Measurements from ENCODE around the gene ANKRD28.

Gene ANKRD28

DNA sequence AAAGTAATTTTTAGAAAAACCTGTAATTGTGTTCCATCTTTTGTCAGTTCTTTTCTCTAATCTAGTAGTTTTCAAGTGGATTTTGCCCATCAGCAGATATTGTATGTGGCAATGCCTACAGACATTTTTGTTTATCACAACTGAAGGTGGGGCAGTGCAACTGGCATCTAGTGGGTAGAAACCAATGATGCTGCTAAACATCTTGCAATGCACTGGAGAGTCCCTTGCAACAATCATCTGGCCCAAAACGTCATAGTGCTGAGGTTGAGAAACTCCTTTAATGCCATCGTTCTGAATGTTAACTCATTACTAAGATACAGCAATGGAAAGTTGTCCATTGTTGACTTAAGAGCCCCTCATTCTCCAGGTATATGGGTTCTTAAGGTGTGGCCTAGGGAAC is 116.1 kb downstream of the ANKRD28 start:
- TF ChIP-seq, protein P1, sequence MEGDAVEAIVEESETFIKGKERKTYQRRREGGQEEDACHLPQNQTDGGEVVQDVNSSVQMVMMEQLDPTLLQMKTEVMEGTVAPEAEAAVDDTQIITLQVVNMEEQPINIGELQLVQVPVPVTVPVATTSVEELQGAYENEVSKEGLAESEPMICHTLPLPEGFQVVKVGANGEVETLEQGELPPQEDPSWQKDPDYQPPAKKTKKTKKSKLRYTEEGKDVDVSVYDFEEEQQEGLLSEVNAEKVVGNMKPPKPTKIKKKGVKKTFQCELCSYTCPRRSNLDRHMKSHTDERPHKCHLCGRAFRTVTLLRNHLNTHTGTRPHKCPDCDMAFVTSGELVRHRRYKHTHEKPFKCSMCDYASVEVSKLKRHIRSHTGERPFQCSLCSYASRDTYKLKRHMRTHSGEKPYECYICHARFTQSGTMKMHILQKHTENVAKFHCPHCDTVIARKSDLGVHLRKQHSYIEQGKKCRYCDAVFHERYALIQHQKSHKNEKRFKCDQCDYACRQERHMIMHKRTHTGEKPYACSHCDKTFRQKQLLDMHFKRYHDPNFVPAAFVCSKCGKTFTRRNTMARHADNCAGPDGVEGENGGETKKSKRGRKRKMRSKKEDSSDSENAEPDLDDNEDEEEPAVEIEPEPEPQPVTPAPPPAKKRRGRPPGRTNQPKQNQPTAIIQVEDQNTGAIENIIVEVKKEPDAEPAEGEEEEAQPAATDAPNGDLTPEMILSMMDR (IDR thresholded peaks at IDR 0.05) = no peak

GRCh38 chr3:15679306-15679705 is 118.5 kb downstream of the ANKRD28 start:
- TF ChIP-seq, protein P1 (IDR thresholded peaks at IDR 0.05) = no peak

DNA sequence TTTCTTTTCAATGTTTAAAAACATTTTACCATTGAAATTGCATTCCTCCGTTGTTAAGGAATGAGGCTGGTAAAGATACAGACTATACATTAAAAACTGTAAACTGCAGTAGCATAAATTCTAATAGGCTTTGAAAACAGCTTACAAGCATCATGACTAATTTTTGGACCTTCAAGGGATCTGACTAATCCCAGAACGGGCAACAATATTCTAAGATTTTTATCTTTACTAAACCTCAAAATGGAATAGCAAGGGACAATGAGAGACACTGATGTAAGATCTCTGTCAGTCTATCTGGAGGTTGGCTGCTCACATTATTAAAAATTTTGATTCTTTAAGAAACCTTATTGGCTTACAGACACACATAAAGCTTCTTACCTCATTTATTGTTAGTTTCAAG is 121.5 kb downstream of the ANKRD28 start:
- TF ChIP-seq, protein P1 (IDR thresholded peaks at IDR 0.05) = no peak

GRCh38 chr3:15673536-15673935 is 124.2 kb downstream of the ANKRD28 start:
- TF ChIP-seq, protein P1 (IDR thresholded peaks at IDR 0.05) = no peak

- TF ChIP-seq, protein P1 (IDR thresholded peaks at IDR 0.05) = no peak
Observed at GRCh38 chr3:15667484-15667883, 130.3 kb downstream of the ANKRD28 start.

- TF ChIP-seq, protein P1 (IDR thresholded peaks at IDR 0.05) = no peak
Observed at GRCh38 chr3:15666277-15666676, 131.5 kb downstream of the ANKRD28 start.

GRCh38 chr3:15665510-15666150 is 132.1 kb downstream of the ANKRD28 start:
- TF ChIP-seq, protein P1 (IDR thresholded peaks at IDR 0.05) = no peak

GRCh38 chr3:15664144-15664543 is 133.6 kb downstream of the ANKRD28 start:
- TF ChIP-seq, protein P1 (IDR thresholded peaks at IDR 0.05) = no peak

All from LNCAP (cell line).